HTERT RPE-1 (cell line): ENCODE measurements around the gene WFS1.

ENCODE experiments used
- in situ Hi-C: fragments of 300-500 bp; cut with MboI; formaldehyde crosslinking; loops from 4 replicates; pipeline ENCODE4 v1.14.3; 2020; ENCODE audit warnings: low sequenced_read_pairs

The WFS1 gene

DNA sequence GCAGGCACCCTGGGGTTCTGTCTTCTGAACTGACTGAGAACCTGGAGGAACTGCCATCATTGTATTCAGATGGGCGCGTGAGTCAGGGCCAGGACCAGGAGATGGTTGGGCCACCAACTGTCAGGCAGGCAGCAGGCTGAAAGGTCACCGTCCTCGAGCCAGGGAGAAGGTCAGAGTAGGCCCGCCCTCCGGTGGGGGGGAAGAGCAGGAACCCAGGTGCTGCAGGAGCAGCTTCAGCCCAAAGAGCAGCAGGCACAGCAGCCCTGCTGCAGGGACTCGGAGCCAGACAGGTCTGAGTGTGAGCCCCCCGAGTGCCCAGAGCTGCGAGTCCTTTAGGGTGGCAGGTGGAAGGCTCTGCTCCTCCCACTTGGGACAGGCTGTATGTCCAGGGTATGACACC, 26.4 kb downstream of the WFS1 start:
- in situ Hi-C loops, result no loop called here

DNA sequence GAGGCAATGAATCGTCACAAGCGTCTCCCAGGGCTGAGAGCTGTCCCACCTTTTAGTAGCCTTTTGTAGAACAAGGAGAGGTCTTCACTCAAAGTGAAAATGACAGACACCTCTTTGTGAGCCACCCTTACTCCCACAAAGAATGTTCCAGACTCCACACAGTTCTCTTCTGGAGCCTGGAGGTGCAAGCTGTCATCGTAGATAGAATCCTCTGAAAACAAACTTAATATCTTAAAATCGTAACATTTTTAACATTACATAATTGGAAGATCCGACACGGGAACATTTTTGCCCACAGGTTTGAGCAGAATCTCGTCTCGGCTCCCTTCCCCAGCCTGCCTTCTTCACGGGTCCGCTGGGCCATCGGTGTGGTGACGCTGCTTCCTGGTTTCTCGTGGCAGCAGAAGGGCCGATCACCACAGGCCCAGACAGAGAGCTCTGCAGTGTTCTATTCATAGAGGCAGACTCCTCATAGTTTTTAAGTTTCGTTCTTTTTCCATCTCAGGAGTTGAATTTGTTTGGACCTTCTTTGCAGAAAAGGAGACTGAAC, 27.7 kb downstream of the WFS1 start:
- in situ Hi-C loops, result no loop called here

DNA sequence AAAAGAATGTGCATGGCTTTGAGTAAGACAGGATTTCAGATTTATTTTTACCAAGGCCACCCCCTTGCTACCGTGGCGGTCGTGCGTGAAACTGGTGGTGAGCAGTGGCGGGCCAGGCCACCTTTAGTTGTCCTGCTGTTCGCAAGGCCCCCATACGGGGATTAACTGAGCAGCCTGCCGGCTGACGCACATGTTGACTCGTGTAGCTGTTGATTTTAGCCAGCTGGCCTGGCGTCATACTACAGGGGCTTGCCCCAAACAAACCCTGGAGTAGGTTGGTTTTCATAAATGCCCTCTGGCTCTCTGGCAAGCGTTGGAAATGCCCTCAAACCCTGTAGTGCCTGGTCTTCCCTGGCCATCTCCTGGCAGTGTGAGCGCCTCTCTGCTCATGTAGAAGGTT, 28.4 kb downstream of the WFS1 start:
- in situ Hi-C loops, result no loop called here

DNA sequence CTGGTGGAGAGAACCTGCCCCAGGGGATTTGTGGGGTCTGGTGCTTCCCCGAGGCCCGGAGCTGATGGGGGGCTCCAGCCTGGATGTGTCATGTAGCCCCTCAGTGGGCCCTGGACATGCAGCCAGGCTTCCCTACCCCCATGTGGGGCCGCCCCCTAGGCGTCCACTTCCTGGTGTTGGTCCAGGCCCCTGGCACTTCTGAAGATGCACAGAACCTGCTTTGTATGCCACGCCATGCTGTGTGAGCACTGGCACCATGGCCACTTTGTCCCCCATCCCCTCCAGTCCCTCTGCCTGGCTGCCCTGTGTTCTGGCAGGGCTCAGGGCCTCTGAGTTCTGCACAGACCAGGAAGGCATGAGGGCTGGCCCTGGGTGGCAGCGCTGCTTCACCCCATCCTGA, 29.2 kb downstream of the WFS1 start:
- in situ Hi-C loops, result no loop called here

DNA sequence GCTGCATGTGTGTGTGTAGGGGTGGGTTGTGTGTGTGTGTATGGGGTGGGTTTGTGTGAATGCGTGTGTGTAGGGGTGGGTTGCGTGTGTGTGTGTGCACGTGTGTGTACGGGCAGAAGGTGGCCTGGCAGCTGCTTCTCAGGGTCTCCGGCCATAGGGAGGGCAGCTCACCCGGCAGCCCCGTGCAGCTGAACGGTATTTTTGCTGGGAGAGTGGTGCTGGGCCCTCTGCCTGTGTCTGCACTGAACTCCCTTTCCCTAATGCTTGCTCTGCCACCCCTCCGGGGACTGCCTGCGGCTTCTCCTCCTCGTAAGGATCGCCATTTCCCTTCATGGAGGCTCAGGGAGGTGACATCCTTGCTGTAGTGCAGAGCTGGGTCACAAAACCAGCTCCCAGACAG, 30.2 kb downstream of the WFS1 start:
- in situ Hi-C loops, result no loop called here

DNA sequence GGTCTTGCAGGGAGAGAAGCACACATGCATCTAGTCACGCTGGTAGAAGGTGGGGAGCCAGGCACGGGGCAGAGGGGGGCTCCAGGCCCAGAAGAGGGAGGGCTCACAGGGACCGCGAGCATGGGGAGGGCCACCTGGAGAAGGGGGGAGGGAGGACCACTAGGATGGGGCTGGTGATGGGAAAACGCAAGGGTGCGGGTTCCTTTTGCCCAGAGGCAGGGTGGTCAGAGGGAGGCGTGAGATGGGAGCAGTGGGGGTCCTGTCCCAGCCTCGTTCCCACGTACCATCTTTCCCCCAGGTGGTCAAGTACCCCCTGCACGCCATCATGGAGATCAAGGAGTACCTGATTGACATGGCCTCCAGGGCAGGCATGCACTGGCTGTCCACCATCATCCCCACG, 30.7 kb downstream of the WFS1 start:
- in situ Hi-C loops, result no loop called here

DNA sequence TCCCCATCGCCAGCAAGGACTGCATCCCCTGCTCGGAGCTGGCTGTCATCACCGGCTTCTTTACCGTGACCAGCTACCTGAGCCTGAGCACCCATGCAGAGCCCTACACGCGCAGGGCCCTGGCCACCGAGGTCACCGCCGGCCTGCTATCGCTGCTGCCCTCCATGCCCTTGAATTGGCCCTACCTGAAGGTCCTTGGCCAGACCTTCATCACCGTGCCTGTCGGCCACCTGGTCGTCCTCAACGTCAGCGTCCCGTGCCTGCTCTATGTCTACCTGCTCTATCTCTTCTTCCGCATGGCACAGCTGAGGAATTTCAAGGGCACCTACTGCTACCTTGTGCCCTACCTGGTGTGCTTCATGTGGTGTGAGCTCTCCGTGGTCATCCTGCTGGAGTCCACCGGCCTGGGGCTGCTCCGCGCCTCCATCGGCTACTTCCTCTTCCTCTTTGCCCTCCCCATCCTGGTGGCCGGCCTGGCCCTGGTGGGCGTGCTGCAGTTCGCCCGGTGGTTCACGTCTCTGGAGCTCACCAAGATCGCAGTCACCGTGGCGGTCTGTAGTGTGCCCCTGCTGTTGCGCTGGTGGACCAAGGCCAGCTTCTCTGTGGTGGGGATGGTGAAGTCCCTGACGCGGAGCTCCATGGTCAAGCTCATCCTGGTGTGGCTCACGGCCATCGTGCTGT, 31.5 kb downstream of the WFS1 start:
- in situ Hi-C loops, result no loop called here

DNA sequence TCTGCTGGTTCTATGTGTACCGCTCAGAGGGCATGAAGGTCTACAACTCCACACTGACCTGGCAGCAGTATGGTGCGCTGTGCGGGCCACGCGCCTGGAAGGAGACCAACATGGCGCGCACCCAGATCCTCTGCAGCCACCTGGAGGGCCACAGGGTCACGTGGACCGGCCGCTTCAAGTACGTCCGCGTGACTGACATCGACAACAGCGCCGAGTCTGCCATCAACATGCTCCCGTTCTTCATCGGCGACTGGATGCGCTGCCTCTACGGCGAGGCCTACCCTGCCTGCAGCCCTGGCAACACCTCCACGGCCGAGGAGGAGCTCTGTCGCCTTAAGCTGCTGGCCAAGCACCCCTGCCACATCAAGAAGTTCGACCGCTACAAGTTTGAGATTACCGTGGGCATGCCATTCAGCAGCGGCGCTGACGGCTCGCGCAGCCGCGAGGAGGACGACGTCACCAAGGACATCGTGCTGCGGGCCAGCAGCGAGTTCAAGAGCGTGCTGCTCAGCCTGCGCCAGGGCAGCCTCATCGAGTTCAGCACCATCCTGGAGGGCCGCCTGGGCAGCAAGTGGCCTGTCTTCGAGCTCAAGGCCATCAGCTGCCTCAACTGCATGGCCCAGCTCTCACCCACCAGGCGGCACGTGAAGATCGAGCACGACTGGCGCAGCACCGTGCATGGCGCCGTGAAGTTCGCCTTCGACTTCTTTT, 32.2 kb downstream of the WFS1 start:
- in situ Hi-C loops, result no loop called here

DNA sequence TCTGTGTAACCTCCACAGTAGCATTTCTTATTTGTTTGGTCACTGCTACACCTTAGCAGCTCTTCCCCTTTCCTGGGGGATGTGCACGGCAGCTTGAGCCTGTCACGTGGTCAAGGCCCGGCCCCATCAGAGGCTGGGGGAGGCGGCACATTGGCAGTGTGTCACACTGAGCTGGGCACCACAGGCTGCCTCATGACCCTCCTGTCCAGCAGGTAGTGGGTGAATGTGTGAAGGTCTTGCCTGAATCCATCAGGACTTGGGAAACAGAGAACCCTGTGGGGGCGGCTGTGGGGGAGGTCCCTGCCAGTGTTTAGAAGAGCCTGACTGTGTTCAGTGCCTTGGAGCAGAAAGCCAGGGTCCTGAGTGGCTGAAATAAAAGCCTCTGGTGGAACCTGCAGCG, 33.2 kb downstream of the WFS1 start:
- in situ Hi-C loops, result no loop called here

DNA sequence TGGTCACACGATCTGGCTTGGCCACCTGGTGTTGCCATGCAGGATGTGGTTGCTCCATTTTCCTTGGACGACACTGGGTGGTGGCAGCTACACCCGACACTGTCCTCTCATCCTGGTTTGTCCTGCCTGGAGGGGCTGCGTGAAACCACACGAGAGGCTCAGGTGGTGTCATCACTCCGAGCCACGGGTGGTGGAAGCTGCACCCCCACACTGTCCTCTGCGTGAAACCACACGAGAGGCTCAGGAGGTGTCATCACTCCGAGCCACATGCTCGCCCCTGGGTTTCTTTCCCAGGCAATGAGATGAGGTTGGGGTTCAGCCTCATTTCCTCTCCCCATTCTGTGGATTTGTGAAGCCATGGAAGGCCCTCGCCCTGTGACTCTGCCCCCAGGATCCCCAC, 34.3 kb downstream of the WFS1 start:
- in situ Hi-C loops, result no loop called here

DNA sequence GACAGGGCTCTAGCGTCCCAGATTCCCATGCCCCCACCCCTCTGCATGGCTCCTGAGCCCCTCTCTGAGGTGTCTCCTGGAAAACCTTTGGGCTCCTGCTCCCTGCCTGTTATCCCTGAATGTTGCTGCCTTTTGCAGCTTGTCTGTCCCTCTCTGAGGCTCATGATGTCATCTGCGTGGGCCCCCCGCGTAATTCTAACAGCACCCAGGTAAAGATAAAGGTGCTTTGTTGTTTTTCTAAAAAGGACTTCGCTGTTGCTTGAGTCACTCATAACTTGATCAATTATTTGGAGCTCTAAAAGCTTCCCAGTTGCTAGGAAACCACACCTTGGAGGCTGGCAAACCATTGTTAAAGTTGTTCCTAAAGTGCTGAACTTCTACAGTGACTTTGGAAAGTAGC, 36.6 kb downstream of the WFS1 start:
- in situ Hi-C loops, result no loop called here

DNA sequence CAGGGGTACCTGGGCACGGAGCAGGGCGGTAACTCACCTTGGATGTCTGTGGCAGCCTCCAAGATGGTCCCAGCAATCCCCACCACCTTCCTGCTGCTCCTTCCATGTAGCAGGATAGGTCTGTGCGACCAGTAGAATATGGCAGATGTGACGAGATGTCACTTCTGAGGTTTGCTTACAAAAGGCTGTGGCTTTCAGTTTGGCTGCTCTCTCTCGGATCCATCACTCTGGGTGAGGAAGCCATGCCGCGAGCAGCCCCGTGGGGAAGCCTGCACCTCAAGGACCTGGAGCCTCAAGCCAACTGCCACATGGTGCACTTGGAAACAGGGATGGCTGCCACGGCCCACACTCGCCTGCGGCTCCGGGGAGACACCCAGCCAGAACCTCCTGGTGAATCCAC, 37.6 kb downstream of the WFS1 start:
- in situ Hi-C loops, result no loop called here

DNA sequence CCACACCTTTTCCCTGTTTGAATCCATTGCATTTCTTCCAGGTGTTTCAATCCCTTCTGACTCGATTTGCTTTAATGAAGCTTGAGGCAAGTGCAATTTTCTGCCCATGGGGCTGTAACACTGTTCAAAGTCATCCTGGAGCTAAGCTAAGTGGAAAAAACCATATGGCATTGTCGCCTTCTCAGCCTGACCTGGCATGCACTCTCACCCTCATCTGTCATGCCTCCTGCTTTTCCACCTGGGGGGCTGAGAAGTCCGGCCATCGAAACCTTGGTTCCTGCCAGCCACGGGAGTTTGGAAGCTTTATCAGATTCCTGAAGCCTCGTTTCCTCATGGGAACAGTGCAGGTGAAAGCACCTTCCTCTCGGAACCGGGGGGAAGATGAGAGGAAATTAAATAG, 38.2 kb downstream of the WFS1 start:
- in situ Hi-C loops, result no loop called here

DNA sequence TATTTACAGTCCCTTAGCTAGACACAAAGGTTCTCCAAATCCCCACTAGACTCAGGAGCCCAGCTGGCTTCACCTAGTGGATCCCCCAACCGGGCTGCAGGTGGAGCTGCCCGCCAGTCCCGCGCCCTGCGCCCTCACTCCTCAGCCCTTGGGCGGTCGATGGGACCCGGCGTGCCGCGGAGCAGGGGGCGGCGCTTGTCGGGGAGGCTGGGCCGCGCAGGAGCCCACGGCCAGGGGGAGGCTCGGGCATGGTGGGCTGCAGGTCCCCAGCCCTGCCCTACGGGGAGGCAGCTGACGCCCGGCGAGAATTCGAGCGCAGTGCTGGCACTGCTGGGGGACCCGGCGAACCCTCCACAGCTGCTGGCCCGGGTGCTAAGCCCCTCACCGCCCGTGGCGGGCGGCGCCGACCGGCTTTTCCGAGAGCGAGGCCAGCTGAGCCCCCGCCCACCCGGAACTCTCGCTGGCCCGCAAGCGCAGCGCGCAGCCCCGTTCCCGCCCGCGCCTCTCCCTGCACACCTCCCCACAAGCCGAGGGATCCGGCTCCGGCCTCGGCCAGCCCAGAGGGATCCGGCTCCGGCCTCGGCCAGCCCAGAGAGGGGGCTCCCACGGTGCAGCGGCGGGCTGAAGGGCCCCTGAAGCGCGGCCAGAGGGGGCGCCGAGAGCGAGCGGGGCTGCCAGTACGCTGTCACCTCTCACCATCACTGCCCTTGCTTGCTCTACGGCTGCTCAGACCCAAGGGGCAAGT, 39.4 kb downstream of the WFS1 start:
- in situ Hi-C loops, result no loop called here

DNA sequence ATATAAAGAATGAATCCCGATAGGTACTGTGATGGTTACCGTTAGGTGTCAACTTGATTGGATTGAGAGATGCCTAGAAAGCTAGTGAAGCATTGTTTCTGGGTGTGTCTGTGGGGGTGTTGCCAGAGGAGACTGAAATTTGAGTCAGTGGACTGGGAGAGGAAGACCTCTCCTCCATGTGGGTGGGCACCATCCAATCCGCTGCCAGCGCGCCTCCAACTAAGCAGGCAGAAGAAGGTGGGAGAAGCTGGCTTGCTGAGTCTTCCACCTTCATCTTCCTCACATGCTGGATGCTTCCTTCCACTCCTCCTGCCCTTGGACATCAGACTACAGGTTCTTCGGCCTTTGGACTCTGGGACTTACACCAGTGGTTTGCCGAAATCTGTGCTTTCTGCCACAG, 40.1 kb downstream of the WFS1 start:
- in situ Hi-C loops, result no loop called here

DNA sequence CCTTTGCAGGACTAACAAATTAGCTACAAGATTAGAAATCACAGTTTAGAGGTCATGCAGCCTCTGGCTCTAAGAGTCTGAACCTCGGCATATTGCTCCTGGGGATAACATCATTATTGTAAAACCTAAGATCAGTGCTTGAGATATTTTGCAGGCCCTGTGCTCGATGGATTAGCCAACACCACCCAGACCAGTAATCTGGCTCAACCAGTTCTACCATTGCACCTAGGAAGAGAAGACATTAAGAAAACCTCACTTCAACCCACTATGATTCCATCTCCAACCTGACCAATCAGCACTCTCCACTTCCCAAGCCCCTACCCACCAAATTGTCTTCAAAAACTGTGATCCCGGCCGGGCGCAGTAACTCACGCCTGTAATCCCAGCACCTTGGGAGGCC, 43.6 kb downstream of the WFS1 start:
- in situ Hi-C loops, result no loop called here

DNA sequence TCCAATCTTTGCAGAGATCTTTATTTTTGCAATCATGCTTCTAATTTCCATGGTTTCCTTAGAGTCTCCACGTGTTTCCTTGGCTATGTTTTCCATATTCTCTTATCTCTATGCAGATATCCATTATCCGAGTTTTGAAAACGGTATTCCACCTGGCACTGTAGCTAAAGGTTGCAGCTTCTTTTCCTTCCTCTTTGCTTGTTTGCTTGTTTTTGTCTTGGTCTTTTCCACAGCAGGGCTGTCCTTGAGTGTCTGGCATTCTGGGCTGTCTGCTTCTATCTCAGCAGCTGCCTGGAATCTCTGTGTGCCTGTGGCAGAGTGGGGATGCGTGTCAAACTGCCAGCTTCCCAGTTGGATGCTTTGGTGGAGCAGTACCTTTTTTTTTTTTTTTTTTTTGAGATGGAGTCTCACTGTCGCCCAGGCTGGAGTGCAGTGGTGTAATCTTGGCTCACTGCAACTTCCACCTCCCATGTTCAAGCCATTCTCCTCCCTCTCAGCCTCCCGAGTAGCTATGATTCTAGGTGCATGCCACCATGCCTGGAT, 46.9 kb downstream of the WFS1 start:
- in situ Hi-C loops, result no loop called here

DNA sequence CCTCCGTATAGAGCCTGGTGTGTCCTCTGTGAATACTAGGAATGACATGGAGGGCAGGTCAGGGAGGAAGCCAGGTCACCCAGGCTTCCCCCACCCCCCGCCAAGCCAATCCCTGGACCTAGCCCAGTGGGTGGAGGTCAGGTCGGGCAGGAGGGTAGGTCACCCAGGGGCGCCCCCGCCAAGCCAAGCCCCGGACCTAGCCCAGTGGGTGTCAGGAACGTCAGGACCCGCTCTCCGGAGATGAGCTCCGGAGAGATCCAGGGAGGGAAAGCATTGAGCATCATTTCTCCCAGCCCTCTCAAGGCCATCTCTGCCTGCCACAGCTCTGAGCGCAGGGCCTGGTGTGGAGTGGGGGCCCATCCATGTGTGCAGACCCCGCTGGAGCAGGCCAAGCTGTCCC, 48.6 kb downstream of the WFS1 start:
- in situ Hi-C loops, result no loop called here

DNA sequence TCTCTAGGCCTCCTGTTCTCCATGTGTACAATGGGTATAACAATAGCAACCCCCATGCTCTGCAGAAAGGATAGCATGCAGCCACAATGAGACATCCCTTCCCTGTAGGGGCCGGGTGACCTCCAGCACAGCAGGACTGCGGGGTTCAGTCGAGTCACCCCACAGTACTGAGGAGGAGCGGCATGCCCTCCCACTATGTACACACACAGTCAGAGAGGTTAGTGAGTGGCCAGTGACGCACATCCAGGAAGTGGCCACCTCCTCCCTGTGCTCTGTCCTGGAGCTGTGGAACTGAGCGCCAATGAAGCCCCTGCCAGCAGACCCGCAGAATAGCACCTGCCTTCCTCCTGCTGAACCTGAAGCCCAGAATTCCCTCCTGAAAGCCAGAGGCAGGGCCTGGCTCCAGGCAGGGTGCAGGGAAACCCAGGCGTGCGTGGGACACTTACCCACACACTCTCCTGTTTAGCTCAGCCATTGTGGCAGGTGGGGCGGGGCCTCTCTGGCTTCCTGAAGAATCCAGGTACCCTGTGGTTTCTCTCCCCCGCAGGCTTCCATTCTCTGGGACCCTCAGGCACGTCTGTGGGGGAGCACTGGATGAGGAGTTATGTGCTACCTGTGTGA, 50.0 kb downstream of the WFS1 start:
- in situ Hi-C loops, result no loop called here

DNA sequence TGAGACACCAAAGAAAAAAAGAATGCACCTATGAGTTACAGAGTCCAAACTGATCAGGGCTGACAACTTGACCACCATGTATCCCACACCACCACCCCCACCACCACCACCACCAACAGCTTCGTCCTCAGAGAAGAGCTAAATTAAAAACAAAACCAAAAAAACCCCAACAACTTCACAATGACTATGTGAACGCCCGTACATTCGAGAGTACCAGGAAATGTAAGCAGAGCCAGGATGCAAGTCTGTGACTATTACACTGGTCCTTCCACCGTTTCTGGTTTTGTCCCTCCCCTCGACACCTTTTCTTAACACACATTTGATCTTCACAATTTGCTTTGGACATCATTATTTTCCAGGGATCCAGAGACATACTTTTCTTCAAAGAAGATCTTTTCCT, 51.0 kb downstream of the WFS1 start:
- in situ Hi-C loops, result no loop called here

DNA sequence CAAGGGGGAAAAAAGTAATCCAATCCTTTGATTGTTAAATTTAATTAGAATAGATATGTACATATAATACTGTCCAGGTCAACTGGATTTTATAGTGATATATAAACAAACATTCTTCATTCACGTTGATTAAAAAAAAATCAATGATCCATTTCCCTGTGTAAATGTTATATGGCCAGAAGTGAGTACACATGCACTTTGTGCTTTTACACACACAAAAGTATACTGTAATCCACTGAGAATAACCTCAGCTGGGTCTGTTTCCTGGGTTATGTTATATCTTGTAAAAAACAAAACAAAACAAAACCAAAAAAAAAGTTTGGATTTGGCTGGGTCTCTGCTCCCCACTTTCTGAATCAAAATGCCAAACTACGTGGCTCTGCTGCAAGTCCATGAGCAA, 51.7 kb downstream of the WFS1 start:
- in situ Hi-C loops, result no loop called here
